ENCODE results near the gene ETNK2. TPM values are rescaled to one million over a fixed set of nuclear protein-coding genes. Genes with fewer than 3 reads are reported as not detected.
A peak's percentile ranks its signal among the peaks of the same experiment; 100 is the strongest.

The ETNK2 gene
- total and polyA plus RNA-seq, 4 donors = 18.2 to 65.4 (median 41.4) TPM

- Histone ChIP-seq H3K4me1 (ENCODE audit: control insufficient read depth, insufficient read depth, low read length) (peaks cover 45% of the 10 kb centered on the region), H3K27ac (ENCODE audit: low read depth, low read length) (peak overlapping the region; percentile 47), H3K9me3 (ENCODE audit: control insufficient read depth, insufficient read depth, low read length) (no peaks in the 10 kb centered on the region), H3K27me3 (ENCODE audit: control insufficient read depth, insufficient read depth, low read length) (no peaks in the 10 kb centered on the region), H3K36me3 (ENCODE audit: control insufficient read depth, insufficient read depth, low read length) (peaks cover 12% of the 10 kb centered on the region), H3K4me3 (ENCODE audit: low read depth, low read length) (peak overlapping the region; percentile 59)
- 10% methylated on average over 24 of the region's 33 CpGs for WGBS (ENCODE audit: insufficient coverage)
- peak in 2 of 6 donors; percentile 10 to 45 for DNase-seq (ENCODE audit: low read depth in 4 of 6, low spot score in 6 of 6)
Measured at GRCh38 chr1:204150702-204151551, 917 bp downstream of the ETNK2 start.

GRCh38 chr1:204149635-204150565 is 1.9 kb downstream of the ETNK2 start:
- whole genome bisulfite sequencing (ENCODE audit: insufficient coverage) = 87% methylated on average over 6 of the region's 16 CpGs
- DNase-seq (ENCODE audit: low read depth in 4 of 6, low spot score in 6 of 6) = no peak
- Histone ChIP-seq H3K4me3 (ENCODE audit: low read depth, low read length) (no peak overlapping the region), H3K27me3 (ENCODE audit: control insufficient read depth, insufficient read depth, low read length) (no peaks in the 10 kb centered on the region), H3K9me3 (ENCODE audit: control insufficient read depth, insufficient read depth, low read length) (no peaks in the 10 kb centered on the region), H3K27ac (ENCODE audit: low read depth, low read length) (no peak overlapping the region), H3K4me1 (ENCODE audit: control insufficient read depth, insufficient read depth, low read length) (peaks cover 45% of the 10 kb centered on the region), H3K36me3 (ENCODE audit: control insufficient read depth, insufficient read depth, low read length) (peaks cover 12% of the 10 kb centered on the region)

GRCh38 chr1:204149107-204149506 is 2.7 kb downstream of the ETNK2 start:
- H3K27me3 ChIP-seq (ENCODE audit: control insufficient read depth, insufficient read depth, low read length) = no peaks in the 10 kb centered on the region
- 74% methylated on average over 2 of the region's 2 CpGs for WGBS (ENCODE audit: insufficient coverage)
- H3K36me3 ChIP-seq (ENCODE audit: control insufficient read depth, insufficient read depth, low read length) = peaks cover 12% of the 10 kb centered on the region
- DNase-seq (ENCODE audit: low read depth in 4 of 6, low spot score in 6 of 6) = no peak
- H3K4me1 ChIP-seq (ENCODE audit: control insufficient read depth, insufficient read depth, low read length) = peaks cover 45% of the 10 kb centered on the region
- no peak overlapping the region for H3K4me3 ChIP-seq (ENCODE audit: low read depth, low read length)
- H3K27ac ChIP-seq (ENCODE audit: low read depth, low read length) = no peak overlapping the region
- no peaks in the 10 kb centered on the region for H3K9me3 ChIP-seq (ENCODE audit: control insufficient read depth, insufficient read depth, low read length)

- Histone ChIP-seq H3K36me3 (ENCODE audit: control insufficient read depth, insufficient read depth, low read length) (peaks cover 15% of the 10 kb centered on the region), H3K9me3 (ENCODE audit: control insufficient read depth, insufficient read depth, low read length) (no peaks in the 10 kb centered on the region), H3K4me1 (ENCODE audit: control insufficient read depth, insufficient read depth, low read length) (peaks cover 43% of the 10 kb centered on the region), H3K27me3 (ENCODE audit: control insufficient read depth, insufficient read depth, low read length) (no peaks in the 10 kb centered on the region), H3K4me3 (ENCODE audit: low read depth, low read length) (no peak overlapping the region), H3K27ac (ENCODE audit: low read depth, low read length) (peak overlapping the region; percentile 25)
- DNase-seq (ENCODE audit: low read depth in 4 of 6, low spot score in 6 of 6) = peak in 1 of 6 donors; percentile 16
- WGBS (ENCODE audit: insufficient coverage) = 59% methylated on average over 6 of the region's 13 CpGs
Measured at GRCh38 chr1:204147406-204148383, 4.1 kb downstream of the ETNK2 start.

GRCh38 chr1:204146965-204147364 is 4.9 kb downstream of the ETNK2 start:
- Histone ChIP-seq H3K9me3 (ENCODE audit: control insufficient read depth, insufficient read depth, low read length) (no peaks in the 10 kb centered on the region), H3K4me3 (ENCODE audit: low read depth, low read length) (no peak overlapping the region), H3K27me3 (ENCODE audit: control insufficient read depth, insufficient read depth, low read length) (no peaks in the 10 kb centered on the region), H3K36me3 (ENCODE audit: control insufficient read depth, insufficient read depth, low read length) (peaks cover 15% of the 10 kb centered on the region), H3K27ac (ENCODE audit: low read depth, low read length) (no peak overlapping the region), H3K4me1 (ENCODE audit: control insufficient read depth, insufficient read depth, low read length) (peaks cover 37% of the 10 kb centered on the region)
- 69% methylated on average over 5 of the region's 7 CpGs for WGBS (ENCODE audit: insufficient coverage)
- no peak for DNase-seq (ENCODE audit: low read depth in 4 of 6, low spot score in 6 of 6)

GRCh38 chr1:204146309-204146708 is 5.5 kb downstream of the ETNK2 start:
- 93% methylated on average over 4 of the region's 6 CpGs for WGBS (ENCODE audit: insufficient coverage)
- no peak overlapping the region for H3K27ac ChIP-seq (ENCODE audit: low read depth, low read length)
- H3K4me3 ChIP-seq (ENCODE audit: low read depth, low read length) = no peak overlapping the region
- peaks cover 20% of the 10 kb centered on the region for H3K36me3 ChIP-seq (ENCODE audit: control insufficient read depth, insufficient read depth, low read length)
- H3K27me3 ChIP-seq (ENCODE audit: control insufficient read depth, insufficient read depth, low read length) = no peaks in the 10 kb centered on the region
- no peak for DNase-seq (ENCODE audit: low read depth in 4 of 6, low spot score in 6 of 6)
- H3K9me3 ChIP-seq (ENCODE audit: control insufficient read depth, insufficient read depth, low read length) = no peaks in the 10 kb centered on the region
- peaks cover 35% of the 10 kb centered on the region for H3K4me1 ChIP-seq (ENCODE audit: control insufficient read depth, insufficient read depth, low read length)

DNA sequence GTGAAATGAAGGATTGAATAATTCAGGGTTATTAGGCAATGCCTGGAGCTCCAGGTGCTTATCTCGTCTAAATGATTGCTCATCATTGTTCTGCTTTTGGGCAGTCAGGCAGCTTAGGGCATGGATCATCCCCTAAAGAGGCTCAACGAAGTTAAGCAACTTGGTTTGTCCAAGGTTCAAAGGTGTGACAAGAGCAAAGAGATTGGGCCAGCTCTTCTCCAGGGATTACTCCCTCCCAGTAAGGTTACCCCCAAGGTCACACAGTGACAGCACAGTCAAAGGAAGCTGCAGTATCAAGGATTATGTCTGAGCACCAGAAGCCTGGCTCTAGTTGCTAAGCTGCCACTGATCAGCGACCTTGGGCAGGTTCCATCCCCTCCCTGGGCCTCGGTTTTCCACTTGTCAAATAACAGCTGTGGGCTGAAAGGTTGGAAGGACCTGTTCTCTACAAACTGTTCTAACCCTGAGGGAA is 6.8 kb downstream of the ETNK2 start:
- Histone ChIP-seq H3K36me3 (ENCODE audit: control insufficient read depth, insufficient read depth, low read length) (peaks cover 28% of the 10 kb centered on the region), H3K4me3 (ENCODE audit: low read depth, low read length) (no peak overlapping the region), H3K4me1 (ENCODE audit: control insufficient read depth, insufficient read depth, low read length) (peaks cover 23% of the 10 kb centered on the region), H3K9me3 (ENCODE audit: control insufficient read depth, insufficient read depth, low read length) (no peaks in the 10 kb centered on the region), H3K27ac (ENCODE audit: low read depth, low read length) (no peak overlapping the region), H3K27me3 (ENCODE audit: control insufficient read depth, insufficient read depth, low read length) (no peaks in the 10 kb centered on the region)
- DNase-seq (ENCODE audit: low read depth in 4 of 6, low spot score in 6 of 6) = no peak
- WGBS (ENCODE audit: insufficient coverage) = 93% methylated on average over 4 of the region's 4 CpGs

DNA sequence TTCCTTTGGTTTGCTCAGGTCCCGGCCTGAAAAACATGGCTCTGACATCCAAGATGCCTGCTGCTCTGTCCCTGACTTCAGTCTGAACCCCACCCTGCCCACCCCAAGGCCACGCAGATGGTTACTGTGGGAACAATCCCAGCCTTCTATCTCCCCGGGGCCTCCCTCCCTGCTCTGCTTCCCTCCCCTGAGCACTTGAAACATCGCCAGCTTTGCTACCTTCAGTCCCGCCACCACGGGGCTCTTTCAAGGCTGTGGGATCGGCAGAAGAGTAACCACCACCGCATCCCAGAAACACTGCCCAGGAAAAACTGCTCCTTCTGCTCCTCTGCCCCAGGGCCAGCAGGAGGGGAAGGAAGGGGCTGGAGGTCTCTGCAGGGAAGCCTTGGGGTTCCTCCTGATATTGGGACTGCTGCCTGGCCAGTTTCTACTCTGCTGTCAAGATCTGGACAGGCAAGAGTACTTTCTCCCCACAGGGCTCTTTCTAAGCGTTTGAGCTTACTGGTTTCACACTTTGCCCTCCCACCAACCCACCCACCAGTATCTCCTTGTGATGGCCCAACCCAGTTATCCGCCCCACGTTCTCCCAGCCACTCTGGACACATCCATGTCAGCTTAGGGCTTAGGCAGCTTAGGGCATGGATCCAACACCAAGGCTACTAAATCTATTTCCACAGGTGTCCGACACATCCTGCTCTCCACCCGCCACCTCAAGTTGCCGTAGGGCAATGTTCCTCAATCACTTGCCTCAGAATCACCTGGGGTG is 8.4 kb downstream of the ETNK2 start:
- no peak overlapping the region for H3K4me3 ChIP-seq (ENCODE audit: low read depth, low read length)
- H3K27ac ChIP-seq (ENCODE audit: low read depth, low read length) = no peak overlapping the region
- DNase-seq (ENCODE audit: low read depth in 4 of 6, low spot score in 6 of 6) = no peak
- no peaks in the 10 kb centered on the region for H3K9me3 ChIP-seq (ENCODE audit: control insufficient read depth, insufficient read depth, low read length)
- peaks cover 37% of the 10 kb centered on the region for H3K36me3 ChIP-seq (ENCODE audit: control insufficient read depth, insufficient read depth, low read length)
- WGBS (ENCODE audit: insufficient coverage) = 60% methylated on average over 12 of the region's 14 CpGs
- H3K27me3 ChIP-seq (ENCODE audit: control insufficient read depth, insufficient read depth, low read length) = no peaks in the 10 kb centered on the region
- peaks cover 13% of the 10 kb centered on the region for H3K4me1 ChIP-seq (ENCODE audit: control insufficient read depth, insufficient read depth, low read length)
